HG03196 (cell line): Measurements from ENCODE around the gene LACTBL1.

Source experiments
- ATAC-seq: cut with Tn5 transposase; IDR thresholded peaks from one replicate; pipeline ENCODE4 v1.9.1; 2021; ENCODE audit not compliant: unreplicated experiment

LACTBL1 gene

GRCh38 chr1:22944346-22945055, 28.2 kb downstream of the LACTBL1 start:
- ATAC-seq, result no peak

DNA sequence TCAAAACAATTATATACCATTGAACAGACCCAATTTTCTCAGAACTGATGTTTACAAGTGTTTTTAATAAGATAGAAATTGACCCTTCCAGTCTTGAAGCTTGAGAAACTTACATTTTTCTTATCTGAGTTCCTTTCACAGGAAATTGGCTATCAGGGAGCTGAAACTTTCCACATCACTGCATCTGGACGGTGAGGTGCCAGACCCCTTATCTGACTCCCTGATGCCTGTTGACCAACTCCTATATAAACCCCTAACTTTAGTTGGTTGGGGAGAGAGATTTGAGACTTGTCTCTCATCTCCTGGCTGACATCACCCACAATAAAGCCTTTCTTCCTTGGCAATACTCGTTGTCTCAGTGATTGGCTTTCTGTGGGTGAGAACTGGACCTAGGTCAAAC, 31.4 kb downstream of the LACTBL1 start:
- no peak for ATAC-seq

DNA sequence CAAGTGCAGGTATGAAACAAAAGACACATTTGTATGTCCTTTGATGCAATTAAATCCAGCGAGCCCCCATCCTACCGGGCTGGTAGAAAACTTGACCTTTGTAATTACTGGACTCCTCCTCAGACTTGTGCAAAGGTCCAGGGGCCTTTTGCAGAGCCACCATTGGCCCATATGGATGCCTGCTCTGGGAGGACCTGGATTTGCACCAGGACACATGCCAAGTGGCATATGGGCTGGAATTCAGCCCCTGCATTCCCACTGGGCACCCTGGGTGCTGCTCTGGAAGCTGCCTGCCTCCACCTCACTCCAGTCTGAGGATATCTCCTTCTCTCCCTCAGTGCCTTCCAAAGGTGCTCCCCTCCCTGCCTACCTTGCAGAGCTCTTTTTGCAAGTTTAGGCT, 36.0 kb downstream of the LACTBL1 start:
- no peak for ATAC-seq

GRCh38 chr1:22935433-22935832, 37.2 kb downstream of the LACTBL1 start:
- ATAC-seq, result no peak

GRCh38 chr1:22932803-22933470, 39.7 kb downstream of the LACTBL1 start:
- no peak for ATAC-seq

DNA sequence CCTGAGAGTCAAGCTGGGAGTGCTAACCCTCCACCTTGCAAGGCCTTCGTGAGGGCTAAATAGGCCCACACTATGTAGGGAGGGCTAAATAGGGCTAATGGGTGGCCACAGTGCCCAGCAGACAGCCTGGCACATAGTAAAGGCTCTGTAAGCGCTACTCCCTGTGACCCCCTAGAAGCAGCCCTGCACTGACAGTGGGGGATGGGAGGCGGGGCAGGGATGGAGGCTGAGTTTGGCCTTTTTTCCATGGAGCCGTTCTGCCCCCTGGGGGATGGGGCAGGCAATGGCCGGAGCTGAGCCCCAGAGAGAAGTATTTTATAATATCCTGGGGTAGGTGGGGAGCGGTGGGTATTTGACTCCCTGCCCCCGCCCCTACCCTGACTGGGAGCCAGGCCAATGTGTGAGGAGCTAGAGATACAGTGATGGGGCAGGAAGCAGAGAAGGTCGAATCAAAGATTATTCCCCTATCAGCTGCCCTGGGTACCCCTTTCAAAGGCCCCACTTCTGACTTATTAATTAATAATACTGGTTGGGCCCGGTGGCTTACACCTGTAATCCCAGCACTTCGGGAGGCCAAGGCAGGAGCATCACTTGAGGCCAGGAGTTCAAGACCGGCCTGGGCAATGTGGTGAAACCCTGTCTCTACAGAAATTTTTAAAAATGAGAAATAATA, 42.3 kb downstream of the LACTBL1 start:
- no peak for ATAC-seq

- no peak for ATAC-seq
Observed at GRCh38 chr1:22925111-22925510, 47.6 kb downstream of the LACTBL1 start.

DNA sequence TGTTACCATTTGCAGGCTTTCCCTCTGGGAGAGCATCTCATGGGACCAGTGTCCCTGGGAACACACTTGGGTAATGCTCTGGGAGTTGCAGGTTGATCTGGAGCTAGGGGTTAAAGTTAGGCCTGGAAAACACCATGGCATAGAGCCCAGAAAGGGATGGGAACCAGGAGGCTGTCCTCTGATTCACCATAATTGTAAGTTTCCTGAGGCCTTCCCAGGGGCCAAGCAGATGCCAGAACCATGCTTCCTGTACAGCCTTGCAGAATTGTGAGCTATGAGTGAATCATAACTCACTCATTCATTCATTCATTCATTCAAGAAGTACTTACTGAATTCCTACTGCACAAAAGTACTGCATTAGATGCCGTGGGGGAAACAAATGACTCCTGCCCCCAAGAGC, 50.0 kb downstream of the LACTBL1 start:
- ATAC-seq, result no peak

- no peak for ATAC-seq
Observed at GRCh38 chr1:22921452-22922126, 51.1 kb downstream of the LACTBL1 start.

DNA sequence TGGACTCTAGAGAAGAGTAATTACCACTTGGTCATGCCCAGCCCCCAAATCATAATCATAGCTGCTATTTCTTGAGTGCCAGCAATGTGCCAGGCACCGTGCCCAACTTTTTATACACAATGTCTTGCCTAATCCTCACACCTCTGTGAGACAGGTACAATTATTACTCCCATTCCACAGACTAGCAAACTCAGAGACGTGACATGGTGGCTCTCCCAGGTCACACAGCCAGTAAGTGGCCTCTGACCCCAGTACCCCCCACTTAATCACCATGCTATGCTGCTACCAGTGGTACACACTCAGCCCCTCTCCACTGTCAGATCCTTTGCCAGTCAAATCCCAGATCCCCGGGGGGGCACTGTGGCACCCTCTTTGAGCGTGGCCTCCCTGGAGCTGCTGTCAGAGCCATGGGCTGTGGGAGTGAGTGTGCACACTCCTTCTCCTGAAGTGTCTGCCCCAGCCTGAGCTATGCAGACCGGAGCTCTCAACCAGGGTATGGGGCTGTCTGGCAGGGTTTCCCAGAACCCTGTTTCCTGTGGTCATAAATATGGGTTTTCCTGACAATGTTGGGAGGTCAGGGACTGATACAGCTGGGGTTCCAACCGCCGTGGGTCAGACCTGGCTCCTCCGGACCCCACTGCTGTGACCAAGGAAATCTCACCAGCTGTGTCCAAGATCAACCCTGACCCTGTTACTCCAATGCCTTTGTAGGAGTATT, 51.8 kb downstream of the LACTBL1 start:
- no peak for ATAC-seq

GRCh38 chr1:22920026-22920733, 52.5 kb downstream of the LACTBL1 start:
- no peak for ATAC-seq

DNA sequence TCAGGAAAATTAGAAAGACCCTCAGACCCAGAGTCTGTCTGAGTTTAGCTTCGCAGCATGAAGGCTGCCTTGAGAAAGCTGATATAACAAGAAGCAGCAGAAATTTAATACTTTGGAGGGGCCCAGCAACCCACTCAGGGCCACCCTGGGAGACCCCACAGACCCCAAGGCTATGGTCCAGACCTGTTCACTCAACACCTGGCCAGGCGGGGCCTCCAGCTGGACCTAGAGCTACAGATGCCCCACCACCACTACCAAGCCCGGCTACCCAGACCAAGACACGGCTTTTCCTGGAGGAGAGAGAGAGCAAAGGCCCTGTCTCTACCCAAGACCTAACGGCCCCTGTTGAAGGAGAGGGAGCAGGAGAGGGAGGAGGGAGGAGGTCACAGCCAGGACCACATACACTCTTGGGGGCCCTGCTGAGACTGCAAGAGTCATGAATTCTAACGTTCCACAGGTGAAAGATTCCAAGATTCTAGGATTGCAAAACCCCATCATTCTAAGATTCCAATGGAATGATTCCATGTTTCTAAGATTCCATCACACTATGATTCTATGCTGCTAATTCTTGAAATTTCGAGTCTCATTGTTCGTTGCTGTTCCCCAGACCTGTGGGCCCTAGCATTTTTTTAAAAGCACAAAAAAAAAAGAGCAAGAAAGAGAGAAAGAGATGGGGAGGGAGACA, 53.2 kb downstream of the LACTBL1 start:
- ATAC-seq, result no peak

DNA sequence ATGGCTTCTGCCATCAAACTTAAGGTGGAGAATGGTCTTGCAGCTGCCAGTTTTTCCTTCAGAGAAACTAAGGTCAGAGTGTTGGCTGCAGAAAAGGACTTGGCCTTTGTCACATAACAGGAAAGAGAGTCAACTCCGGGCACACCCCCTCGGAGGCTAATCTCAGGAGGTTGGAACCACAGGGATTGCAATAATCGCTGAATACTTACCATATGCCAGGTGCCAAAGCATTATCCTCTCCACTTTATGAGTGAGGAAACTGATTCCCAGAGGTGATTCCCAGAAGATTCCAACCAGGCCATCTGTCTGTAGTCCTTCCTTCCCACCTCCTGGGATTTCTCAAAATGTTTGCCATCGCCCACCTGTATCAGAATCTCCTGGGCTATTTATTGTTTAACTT, 54.0 kb downstream of the LACTBL1 start:
- no peak for ATAC-seq

- ATAC-seq, result no peak
Observed at GRCh38 chr1:22917989-22918388, 54.7 kb downstream of the LACTBL1 start.

GRCh38 chr1:22916471-22916820, 56.2 kb downstream of the LACTBL1 start:
- ATAC-seq, result no peak

- no peak for ATAC-seq
Observed at GRCh38 chr1:22915816-22916470, 56.7 kb downstream of the LACTBL1 start.

DNA sequence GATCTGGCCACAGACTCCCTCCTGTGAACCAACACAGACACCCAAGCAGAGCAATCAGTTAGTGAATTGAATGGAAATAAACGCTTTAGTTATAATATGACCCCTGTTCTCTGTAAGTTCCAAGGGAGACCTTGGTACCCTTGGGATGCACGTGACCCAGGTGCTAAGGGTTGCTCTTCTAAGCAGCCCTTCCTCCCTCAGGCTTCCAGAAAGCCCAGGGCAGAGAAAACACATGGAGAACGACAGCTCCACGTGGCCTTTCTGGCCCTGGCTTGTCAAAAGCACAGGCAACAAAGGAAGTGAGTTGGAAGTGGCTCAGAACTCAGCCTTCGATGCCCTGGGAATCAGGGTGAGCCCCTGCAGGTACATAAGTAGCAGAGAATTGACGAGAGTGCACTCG, 57.4 kb downstream of the LACTBL1 start:
- ATAC-seq, result no peak

DNA sequence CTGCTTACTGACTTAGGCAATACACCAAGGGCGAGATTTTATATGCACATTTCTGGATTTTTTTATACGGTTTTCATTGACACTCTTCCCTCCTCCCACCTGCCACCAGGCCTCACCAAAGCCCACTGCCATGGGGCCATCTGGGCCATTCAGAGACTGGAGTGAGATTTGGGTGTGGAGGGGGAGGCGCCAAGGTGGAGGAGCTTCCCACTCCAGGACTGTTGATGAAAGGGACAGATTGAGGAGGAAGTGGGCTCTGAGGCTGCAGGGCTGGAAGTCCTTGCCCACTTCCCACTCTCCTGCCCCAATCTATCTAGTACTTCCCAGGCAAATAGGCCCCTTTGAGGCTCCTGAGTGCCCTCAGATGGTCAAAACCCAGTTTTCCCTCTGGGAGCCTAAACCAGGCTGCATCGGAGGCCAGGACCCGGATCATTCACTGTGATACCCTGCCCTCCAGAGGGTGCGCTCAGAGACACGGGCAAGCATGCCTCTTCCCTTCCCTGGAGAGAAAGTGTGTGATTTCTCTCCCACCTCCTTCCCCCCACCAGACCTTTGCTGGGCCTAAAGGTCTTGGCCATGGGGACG, 57.9 kb downstream of the LACTBL1 start:
- ATAC-seq, result no peak

DNA sequence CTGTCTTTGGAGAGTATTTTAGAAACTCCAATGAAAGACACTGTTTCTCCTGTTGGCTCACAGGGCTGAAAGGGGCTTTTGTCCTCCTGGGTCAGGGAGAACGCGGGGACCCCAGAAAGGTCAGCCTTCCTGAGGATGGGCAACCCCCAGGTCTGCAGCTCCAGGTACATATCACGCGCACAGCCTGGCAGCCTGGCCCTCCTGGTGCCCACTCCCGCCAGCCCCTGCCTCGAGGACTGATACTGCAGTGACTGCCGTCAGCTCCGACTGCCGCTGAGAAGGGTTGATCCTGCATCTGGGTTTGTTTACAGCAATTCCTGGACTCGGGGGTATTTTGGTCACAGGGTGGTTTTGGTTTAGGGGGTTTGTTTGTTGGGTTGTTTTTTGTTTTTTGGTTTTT, 58.5 kb downstream of the LACTBL1 start:
- no peak for ATAC-seq
